CD4-positive, alpha-beta T cell treated with Interleukin-21 for 1 hour (primary cell): Measurements from ENCODE around the gene C1orf50.
"Not testable (repeated sequence)": the region's sequence is repeated elsewhere in the genome, so short reads cannot be mapped to it uniquely, and the experiment has no call there.

ENCODE experiments used
- DNase-seq: peaks from one replicate; pipeline ENCODE4 v3.0.0-alpha.2; 2020

Gene C1orf50

DNA sequence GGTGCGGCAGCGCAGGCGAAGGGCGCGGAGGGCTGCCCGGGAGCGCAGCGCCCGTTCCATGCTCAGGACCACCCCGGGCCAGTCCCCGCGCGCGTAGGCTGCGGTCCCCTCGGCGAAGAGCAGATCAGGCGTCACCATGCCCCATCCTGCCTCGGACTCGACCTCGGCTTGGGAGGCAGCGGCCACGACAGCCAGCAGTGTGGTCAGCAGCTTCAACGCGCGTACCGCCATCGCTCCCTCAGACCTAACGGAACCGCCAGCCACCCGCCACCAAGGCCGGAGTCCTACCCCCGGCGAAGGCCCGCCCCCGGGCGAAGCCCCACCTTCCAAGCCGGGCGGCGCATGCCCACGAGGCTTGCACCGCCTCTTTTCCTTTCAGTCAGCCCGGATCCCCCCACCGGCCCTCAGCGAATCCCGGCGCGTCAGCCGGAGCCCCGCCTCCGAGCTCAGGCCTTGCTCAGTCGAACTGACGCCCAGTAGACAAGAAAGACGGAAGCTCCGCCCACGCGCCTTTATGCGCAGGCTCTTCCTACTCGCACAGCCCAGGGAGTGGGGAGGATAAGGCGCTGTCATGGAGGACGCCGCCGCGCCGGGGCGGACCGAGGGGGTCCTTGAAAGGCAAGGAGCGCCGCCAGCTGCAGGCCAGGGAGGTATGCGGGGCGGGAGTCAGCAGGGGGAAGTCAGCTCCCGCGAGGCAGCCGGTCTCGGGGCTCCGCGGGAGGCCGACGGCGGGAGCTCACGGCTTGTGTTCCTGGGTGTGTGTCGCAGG lies at the start of gene C1orf50, which contains the start of gene P3H1:
Gene C1orf50, plus strand, starts transcription at position 509 of the 769 bp plus-strand sequence. Its CDS starts 63 bp downstream, at position 572.
Gene P3H1, minus strand, starts transcription at position 288 of the 769 bp plus-strand sequence. Its CDS starts 57 bp downstream, at position 231.
- DNase-seq = peak; percentile 100

GRCh38 chr1:42720868-42721267 lies 46.2 kb upstream of the C1orf50 start:
- no peak for DNase-seq

DNA sequence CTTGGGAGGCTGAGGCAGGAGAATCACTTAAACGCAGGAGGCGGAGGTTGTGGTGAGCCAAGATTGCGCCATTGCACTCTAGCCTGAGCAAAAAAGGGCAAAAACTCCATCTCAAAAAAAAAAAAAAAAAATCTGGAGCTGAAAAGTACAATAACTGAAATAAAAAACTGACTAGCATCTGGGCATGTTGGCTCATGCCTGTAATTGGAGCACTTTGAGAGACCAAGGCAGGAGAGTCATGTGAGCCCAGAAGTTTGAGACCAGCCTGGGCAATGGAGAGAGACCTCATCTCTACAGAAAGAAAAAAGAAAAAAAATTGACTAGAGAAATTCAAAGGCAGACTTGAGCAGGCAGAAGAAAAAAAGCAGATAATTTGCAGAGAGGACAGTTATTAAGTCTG lies 45.1 kb upstream of the C1orf50 start:
- DNase-seq = no peak

GRCh38 chr1:42722403-42722802 lies 44.6 kb upstream of the C1orf50 start:
- DNase-seq = not testable (repeated sequence)

- DNase-seq = no peak
Measured at GRCh38 chr1:42723511-42723910, 43.5 kb upstream of the C1orf50 start.

- not testable (repeated sequence) for DNase-seq
Measured at GRCh38 chr1:42725820-42726219, 41.2 kb upstream of the C1orf50 start.

DNA sequence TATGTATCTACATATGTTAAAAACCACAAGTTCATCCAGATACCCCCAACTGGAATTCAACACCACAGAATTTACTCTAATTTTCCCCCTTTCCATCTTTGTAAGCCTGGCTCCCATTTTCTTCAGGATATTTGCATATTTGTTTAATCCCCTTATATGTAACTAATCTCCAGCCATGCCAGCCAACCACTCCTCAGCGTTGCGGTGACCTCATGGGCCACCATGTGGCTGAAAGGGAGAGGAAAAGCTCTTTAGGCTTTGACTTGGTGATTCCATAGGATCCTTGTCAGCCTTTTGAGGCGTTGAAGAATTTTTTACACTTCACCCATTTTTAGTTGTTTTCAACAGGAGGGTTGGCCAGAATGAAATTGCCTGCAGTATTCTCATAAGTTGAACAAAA lies 37.0 kb upstream of the C1orf50 start:
- no peak for DNase-seq

DNA sequence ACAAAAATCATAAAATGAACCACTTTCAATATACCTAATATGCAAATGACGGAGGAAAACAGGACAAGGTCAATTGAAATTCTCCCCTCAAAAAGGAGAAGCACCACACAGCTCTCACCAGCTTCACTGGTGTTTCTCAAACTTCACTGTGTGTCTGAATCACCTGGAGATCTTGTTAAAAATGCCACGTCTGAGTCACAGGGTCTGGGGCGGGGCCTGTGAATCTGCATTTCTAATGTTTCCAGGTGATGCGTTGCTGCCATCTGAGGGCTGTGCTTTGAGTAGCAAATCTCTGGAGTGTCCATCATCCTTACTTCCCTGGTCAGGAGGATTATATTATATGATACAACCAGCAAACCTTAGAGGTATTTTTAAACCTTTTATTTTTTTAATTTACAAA lies 36.1 kb upstream of the C1orf50 start:
- DNase-seq = peak; percentile 11

DNA sequence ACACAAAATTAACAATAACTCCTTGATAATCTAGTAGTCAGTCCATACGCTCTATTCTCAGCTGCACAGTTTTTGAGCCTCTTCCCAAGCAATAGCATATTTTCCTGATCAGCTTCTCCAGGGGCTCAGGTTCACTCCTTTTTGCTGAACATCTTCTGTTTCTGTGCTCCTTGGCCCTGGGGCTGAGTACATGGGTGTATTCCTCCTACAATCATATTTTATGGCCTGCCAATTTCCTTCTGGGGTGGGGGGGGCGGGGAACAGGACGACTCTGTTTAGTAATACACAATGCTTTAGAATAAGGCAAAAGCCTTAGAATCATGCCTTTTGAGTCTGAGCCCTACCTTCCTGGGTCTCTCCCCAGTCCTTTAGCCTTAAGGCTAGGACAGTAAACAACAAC lies 35.5 kb upstream of the C1orf50 start:
- DNase-seq = no peak

DNA sequence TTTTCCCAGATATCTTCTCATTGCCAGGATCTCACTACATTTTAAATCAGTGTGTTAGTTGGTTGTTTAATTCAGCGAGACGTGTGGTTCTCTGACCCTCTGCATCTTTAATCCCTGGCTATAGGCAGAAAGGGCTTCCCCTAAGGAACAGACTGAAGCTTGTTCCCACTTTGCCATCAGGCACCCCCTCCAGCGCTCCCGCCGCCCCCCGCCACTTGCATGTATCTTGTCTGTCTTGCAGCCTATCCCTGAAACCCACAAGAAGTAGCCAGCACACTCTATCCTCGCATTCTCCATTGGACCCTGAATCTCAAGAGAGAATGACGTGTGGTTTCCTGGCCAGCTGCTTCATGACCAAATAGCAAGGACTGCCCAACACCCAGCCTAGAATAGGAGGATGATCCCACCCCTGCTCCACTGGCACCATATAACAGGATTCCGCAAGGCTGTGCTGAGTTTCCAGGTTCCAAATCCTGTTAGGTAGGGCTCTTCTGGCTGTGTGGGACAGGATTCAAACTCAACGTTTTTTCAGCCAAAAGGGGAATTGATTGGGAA lies 34.8 kb upstream of the C1orf50 start:
- DNase-seq = no peak

GRCh38 chr1:42733415-42734200 lies 33.4 kb upstream of the C1orf50 start:
- DNase-seq = no peak

DNA sequence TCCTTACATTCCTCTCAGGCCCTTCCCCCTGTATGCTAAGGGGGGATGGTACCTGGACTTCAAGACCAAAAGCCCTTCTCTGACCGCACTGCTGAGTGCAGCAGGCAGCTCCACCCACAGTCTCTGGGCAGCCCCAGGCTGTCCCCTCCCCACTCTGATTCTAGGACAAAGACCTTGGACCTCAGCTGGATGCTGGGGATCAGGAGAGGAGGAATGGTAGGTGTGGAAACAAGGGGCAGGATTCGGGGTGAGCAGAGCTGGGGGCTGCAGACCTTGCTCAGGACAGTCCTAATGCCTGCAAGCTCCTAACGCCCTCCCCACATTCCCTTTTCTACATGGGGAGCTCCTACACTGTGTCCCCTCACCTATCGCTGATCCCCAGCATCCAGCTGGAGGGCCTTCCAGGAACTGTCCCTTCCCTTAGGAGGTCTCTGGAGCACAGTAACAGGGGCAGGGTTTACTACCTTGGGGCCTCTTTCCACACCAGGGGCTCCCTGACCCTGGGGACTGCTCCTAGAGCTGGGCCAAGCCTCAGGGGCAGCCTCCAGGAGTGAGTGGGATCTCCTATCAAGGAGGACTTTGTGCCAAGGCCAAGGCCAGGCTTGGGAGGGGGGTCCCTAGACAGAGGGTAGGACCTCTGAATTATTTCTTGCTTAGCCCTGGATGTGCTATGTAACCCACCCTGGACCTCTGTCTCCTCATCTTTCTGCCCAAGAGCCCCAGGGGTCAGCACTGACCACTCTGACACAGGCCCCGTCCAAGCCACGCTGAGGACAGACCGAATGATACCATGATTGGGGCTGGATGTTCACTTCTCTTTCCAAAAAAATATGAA lies 32.6 kb upstream of the C1orf50 start:
- DNase-seq = no peak

DNA sequence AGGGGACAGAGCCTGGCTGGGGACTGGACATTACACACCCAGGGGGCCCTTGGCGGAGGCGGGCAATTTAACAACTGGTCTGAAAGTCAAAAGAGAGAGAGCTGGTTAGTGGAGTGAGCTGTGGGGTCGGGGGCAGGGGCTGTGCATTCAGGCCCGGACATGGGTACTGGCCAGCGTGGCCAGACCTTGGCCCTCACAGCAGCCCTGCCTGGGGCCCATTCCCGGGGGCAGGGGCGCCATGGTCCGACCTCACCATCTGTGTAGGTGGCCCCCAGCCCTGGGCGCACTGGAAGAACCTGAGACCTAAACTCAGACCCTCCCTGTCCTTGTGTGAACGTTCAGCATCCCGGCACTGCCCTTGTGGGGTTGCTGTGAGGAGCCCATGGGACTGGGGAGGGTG lies 32.0 kb upstream of the C1orf50 start:
- DNase-seq = no peak

GRCh38 chr1:42735477-42736105 lies 31.5 kb upstream of the C1orf50 start:
- no peak for DNase-seq

DNA sequence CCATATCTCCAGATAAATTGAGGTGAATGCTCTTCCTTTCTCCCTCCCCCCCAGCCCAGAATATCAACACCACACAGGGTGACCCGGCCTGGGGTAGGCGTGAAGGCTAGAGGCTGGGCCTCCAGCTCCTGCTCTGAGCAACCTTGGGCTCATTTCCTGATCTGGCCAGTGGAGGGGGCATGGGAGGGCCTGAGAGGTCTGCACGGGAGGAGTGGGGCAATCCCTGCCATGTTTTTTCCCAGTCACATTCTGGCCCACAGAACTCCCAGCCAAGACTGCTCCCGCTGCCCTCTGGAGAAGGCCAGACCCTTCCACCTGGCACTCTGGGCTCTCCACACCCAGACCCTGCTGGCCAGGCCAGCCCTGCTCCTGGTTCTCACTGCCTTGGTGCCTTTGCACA lies 30.9 kb upstream of the C1orf50 start:
- DNase-seq = no peak

DNA sequence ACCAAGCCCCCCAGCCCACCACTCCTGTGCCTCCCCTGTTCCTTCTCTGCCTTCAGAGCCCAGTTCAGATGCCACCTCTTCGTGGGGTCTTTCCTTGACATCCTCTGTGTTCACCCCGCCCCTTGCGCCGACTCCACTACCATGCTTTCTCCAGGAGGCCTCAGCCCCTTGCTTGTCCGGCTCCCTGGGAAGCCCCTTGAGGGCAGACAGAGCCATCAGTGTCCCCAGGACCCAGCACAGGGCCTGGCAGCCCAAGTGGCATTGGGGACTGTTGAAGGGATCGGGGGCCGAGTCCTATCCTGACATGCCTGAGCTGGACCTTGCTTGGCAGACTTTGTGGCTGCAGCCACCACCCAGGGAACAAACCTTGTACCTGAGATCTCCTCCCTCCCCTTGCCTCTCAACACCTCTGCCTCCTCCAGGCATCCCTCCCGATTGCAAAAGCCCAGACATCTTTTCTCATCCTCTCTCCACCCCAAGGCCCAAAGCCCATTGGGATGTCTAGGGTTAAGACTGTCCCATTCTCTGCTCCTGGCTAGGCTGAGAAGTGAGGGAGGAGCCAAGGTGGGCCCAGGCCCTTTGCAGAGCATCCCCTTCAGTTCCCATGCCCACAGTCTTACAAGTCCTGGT lies 30.4 kb upstream of the C1orf50 start:
- DNase-seq = no peak

GRCh38 chr1:42737257-42737656 lies 29.8 kb upstream of the C1orf50 start:
- DNase-seq = peak; percentile 16

- DNase-seq = no peak
Measured at GRCh38 chr1:42737986-42738677, 28.9 kb upstream of the C1orf50 start.

DNA sequence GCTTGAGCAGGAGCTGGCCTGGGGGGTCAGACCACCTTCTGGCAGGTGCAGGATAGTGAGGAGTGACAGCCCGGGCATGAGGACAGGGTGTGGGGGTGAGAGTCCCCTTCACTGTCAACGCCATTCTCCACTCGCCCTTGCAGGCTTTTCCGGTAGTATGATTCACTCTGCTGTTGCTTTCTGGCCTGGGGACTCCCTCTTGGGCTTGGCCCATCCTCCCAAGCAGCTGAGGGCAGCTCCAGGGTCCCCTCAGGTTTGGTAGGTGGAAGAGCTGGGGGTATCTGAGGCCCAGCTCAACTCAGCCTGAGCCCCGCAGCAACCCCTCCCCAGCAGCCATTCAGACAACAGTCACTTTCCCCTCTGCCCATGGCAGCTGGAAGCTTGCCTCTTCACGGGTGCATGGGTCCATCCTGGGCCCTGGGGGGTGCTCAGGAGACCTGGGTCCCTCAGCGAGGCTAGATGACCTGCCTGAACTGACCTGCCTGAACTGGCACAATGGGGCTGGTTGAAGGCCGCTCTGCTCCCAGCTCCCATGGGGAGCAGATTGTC lies 28.3 kb upstream of the C1orf50 start:
- DNase-seq = no peak

GRCh38 chr1:42739753-42740700 lies 27.0 kb upstream of the C1orf50 start, which contains the start of gene CLDN19:
TSS of gene CLDN19 (minus strand) at chr1:42740236. CDS start at chr1:42740063, 173 bp downstream.
- no peak for DNase-seq
